Small intestine (tissue), 7 donors: ENCODE data around the gene USP37. TPM values are rescaled to one million over a fixed set of nuclear protein-coding genes. Genes with fewer than 3 reads are reported as not detected.
A peak's percentile ranks its signal among the peaks of the same experiment; 100 is the strongest.

Experiments used
- DNase-seq, 2 donors: peaks; one replicate each; pipeline versions ENCODE4 v3.0.0 to v3.0.0-alpha.2; 2013
- FAIRE-seq: peaks from 2 replicates; lab custom pipeline; 2012; peaks lifted over from hg19 to GRCh38; lab: Jason Lieb, UNC
- H3K27ac ChIP-seq, 3 donors: one replicate each; pipeline ENCODE4 v1.5.1; 2013; ENCODE audit warnings: low read length in 2 of 3, mild to moderate bottlenecking in 2 of 3, control low read depth in 1 of 3, inconsistent platforms in 1 of 3, low read depth in 1 of 3, moderate library complexity in 1 of 3
- H3K27me3 ChIP-seq, 3 donors: one replicate each; pipeline ENCODE4 v1.6.1; 2013; ENCODE audit warnings: low read length in 3 of 3, inconsistent platforms in 1 of 3; ENCODE audit not compliant: control insufficient read depth in 3 of 3, insufficient read depth in 3 of 3
- H3K36me3 ChIP-seq, 3 donors: one replicate each; pipeline ENCODE4 v1.6.1; 2013; ENCODE audit warnings: low read length in 3 of 3, inconsistent platforms in 1 of 3, low read depth in 1 of 3, mild to moderate bottlenecking in 1 of 3, moderate library complexity in 1 of 3; ENCODE audit not compliant: control insufficient read depth in 3 of 3, insufficient read depth in 2 of 3
- H3K4me1 ChIP-seq, 3 donors: one replicate each; pipeline ENCODE4 v1.6.1; 2013; ENCODE audit warnings: low read length in 2 of 3, inconsistent platforms in 1 of 3, low read depth in 1 of 3, mild to moderate bottlenecking in 1 of 3, moderate library complexity in 1 of 3; ENCODE audit not compliant: control insufficient read depth in 3 of 3, insufficient read depth in 2 of 3
- H3K4me3 ChIP-seq, 3 donors: one replicate each; pipeline ENCODE4 v1.5.1; 2013; ENCODE audit warnings: low read length in 3 of 3, control low read depth in 1 of 3, inconsistent platforms in 1 of 3, low read depth in 1 of 3, mild to moderate bottlenecking in 1 of 3, moderate library complexity in 1 of 3
- H3K9me3 ChIP-seq, 2 donors: one replicate each; pipeline ENCODE4 v1.6.1; 2013; ENCODE audit warnings: low read depth in 1 of 2, low read length in 1 of 2; ENCODE audit not compliant: control insufficient read depth in 2 of 2, insufficient read depth in 1 of 2
- WGBS, 3 donors: extraction: QIAGEN DNeasy Blood & Tissue Kit; methylation state at CpG; one replicate each; pipeline ENCODE4 v1.1.7; 2013; 5-methylcytosine and 5-hydroxymethylcytosine counted together
- polyA plus RNA-seq, 4 donors: library from polyadenylated mRNA; stranded (reverse) in 3 of 4; unstranded in 1 of 4; fragments of 200-250 nt in 3 of 4; fragments of 120-200 nt in 1 of 4; gene quantifications; one replicate each; pipeline versions ENCODE4 v1.2.1 to v1.2.3, GENCODE V29; 2013
- donor health status: healthy with polysubstance abuse.
- donor health status: control.
- donor health status: control.
- donor health status: Bipolar disorder and iron deficiency.
- donor health status: healthy.

USP37 gene
- polyA plus RNA-seq, 4 donors, result 2.0 to 10.5 (median 2.3) TPM

- DNase-seq (no peak), FAIRE-seq (no peak)
- Histone ChIP-seq H3K36me3 (peaks cover 3 to 27% (median 14%) of the 10 kb centered on the region in 3 donors), H3K4me1 (no peaks in the 10 kb centered on the region), H3K27me3 (no peaks in the 10 kb centered on the region), H3K4me3 (no peak overlapping the region), H3K27ac (no peak overlapping the region), H3K9me3 (no peaks in the 10 kb centered on the region)
- WGBS, 3 donors, result 87 to 93% (median 92%) methylated on average over 7 of the region's 7 CpGs
Observed at GRCh38 chr2:218582076-218582475, 13.9 kb upstream of the USP37 start.

- no peak for DNase-seq
- 97 to 99% (median 99%) methylated on average over 3 of the region's 3 CpGs for WGBS, 3 donors
- no peaks in the 10 kb centered on the region for H3K4me1 ChIP-seq
- H3K36me3 ChIP-seq, result peaks cover 0 to 22% (median 7%) of the 10 kb centered on the region in 3 donors
- H3K4me3 ChIP-seq, result no peak overlapping the region
- FAIRE-seq, result no peak
- H3K9me3 ChIP-seq, result no peaks in the 10 kb centered on the region
- no peaks in the 10 kb centered on the region for H3K27me3 ChIP-seq
- H3K27ac ChIP-seq, result no peak overlapping the region
Observed at GRCh38 chr2:218578272-218578877, 10.2 kb upstream of the USP37 start.

GRCh38 chr2:218577482-218578220 lies 9.5 kb upstream of the USP37 start:
- DNase-seq (no peak), FAIRE-seq (no peak)
- H3K9me3 ChIP-seq, result no peaks in the 10 kb centered on the region
- H3K4me1 ChIP-seq, result no peaks in the 10 kb centered on the region
- H3K27ac ChIP-seq, result no peak overlapping the region
- H3K4me3 ChIP-seq, result no peak overlapping the region
- H3K27me3 ChIP-seq, result no peaks in the 10 kb centered on the region
- 96 to 99% (median 96%) methylated on average over 3 of the region's 3 CpGs for WGBS, 3 donors
- H3K36me3 ChIP-seq, result peaks cover 0 to 26% (median 9%) of the 10 kb centered on the region in 3 donors

GRCh38 chr2:218576854-218577253 lies 8.7 kb upstream of the USP37 start:
- no peak overlapping the region for H3K4me3 ChIP-seq
- no peak overlapping the region for H3K27ac ChIP-seq
- 96 to 100% (median 97%) methylated on average over 4 of the region's 4 CpGs for WGBS, 3 donors
- H3K36me3 ChIP-seq, result peaks cover 0 to 30% (median 9%) of the 10 kb centered on the region in 3 donors
- H3K9me3 ChIP-seq, result no peaks in the 10 kb centered on the region
- H3K27me3 ChIP-seq, result no peaks in the 10 kb centered on the region
- no peaks in the 10 kb centered on the region for H3K4me1 ChIP-seq
- DNase-seq (no peak), FAIRE-seq (no peak)

- no peak overlapping the region for H3K4me3 ChIP-seq
- peaks cover 3 to 21% (median 10%) of the 10 kb centered on the region in 3 donors for H3K4me1 ChIP-seq
- no peaks in the 10 kb centered on the region for H3K27me3 ChIP-seq
- no peaks in the 10 kb centered on the region for H3K9me3 ChIP-seq
- 22 to 33% (median 30%) methylated on average over 6 of the region's 6 CpGs for WGBS, 3 donors
- FAIRE-seq (no peak), DNase-seq (no peak)
- H3K36me3 ChIP-seq, result peaks cover 0 to 16% (median 2%) of the 10 kb centered on the region in 3 donors
- peak overlapping the region in 1 of 3 donors; percentile 62 for H3K27ac ChIP-seq
Observed at GRCh38 chr2:218570850-218571249, 2.7 kb upstream of the USP37 start.

GRCh38 chr2:218569661-218570500 lies 1.7 kb upstream of the USP37 start:
- WGBS, 3 donors, result 3 to 6% (median 5%) methylated on average over 10 of the region's 10 CpGs
- peaks cover 3 to 21% (median 10%) of the 10 kb centered on the region in 3 donors for H3K4me1 ChIP-seq

GRCh38 chr2:218569038-218569431 lies 884 bp upstream of the USP37 start:
- 0% methylated on average over 31 of the region's 31 CpGs for WGBS, 3 donors
- Histone ChIP-seq H3K36me3 (peaks cover 0 to 20% (median 2%) of the 10 kb centered on the region in 3 donors), H3K4me1 (peaks cover 3 to 21% (median 10%) of the 10 kb centered on the region in 3 donors), H3K4me3 (peak overlapping the region; percentile 77 to 92 (median 77)), H3K27me3 (no peaks in the 10 kb centered on the region), H3K9me3 (no peaks in the 10 kb centered on the region), H3K27ac (peak overlapping the region; percentile 82 to 93 (median 92))
- DNase-seq (peak; percentile 44 to 77), FAIRE-seq (no peak)

More at GRCh38 chr2:218569661-218570500, 1.7 kb upstream of the USP37 start:
- Histone ChIP-seq H3K27ac (peak overlapping the region; percentile 18 to 93 (median 92)), H3K36me3 (peaks cover 0 to 20% (median 2%) of the 10 kb centered on the region in 3 donors), H3K9me3 (no peaks in the 10 kb centered on the region), H3K27me3 (no peaks in the 10 kb centered on the region), H3K4me3 (peak overlapping the region; percentile 77 to 92 (median 77))
- FAIRE-seq, result no peak
- DNase-seq, result peak; percentile 51 to 67

- 0% methylated on average over 19 of the region's 19 CpGs for WGBS, 3 donors
- Histone ChIP-seq H3K27me3 (no peaks in the 10 kb centered on the region), H3K36me3 (peaks cover 0 to 16% (median 0%) of the 10 kb centered on the region in 3 donors), H3K27ac (peak overlapping the region; percentile 67 to 95 (median 93)), H3K9me3 (no peaks in the 10 kb centered on the region), H3K4me1 (peaks cover 3 to 21% (median 10%) of the 10 kb centered on the region in 3 donors), H3K4me3 (peak overlapping the region; percentile 67 to 77 (median 70))
- FAIRE-seq (no peak), DNase-seq (no peak)
Observed at GRCh38 chr2:218567797-218568189, 358 bp downstream of the USP37 start.
